ENCODE measurements around the gene TECTB.

GRCh38 chr10:112247791-112248190 is 35.4 kb upstream of the TECTB start:
- no peak for TF ChIP-seq CTCF (conservative IDR thresholded peaks at IDR 0.05; ENCODE audit: low read depth, low read length)
- TF ChIP-seq EZH2 (IDR thresholded peaks at IDR 0.05; ENCODE audit: borderline replicate concordance, low read depth, low read length, poor library complexity, severe bottlenecking): no peak
